IPS DF 6.9 (cell line): ENCODE measurements around the gene VSIR.

Source experiments
- DNase-seq: peaks from one replicate; pipeline ENCODE4 v3.0.0-alpha.2; 2013; ENCODE audit warnings: low read depth, low spot score
- H3K27ac ChIP-seq: one replicate; pipeline ENCODE4 v1.5.1; 2013; ENCODE audit warnings: low read length, control low read depth
- H3K27me3 ChIP-seq: 2 replicates; pipeline ENCODE4 v1.6.1; 2013; ENCODE audit warnings: mild to moderate bottlenecking, low read length; ENCODE audit not compliant: control insufficient read depth, insufficient read depth
- H3K36me3 ChIP-seq: 2 replicates; pipeline ENCODE4 v1.6.1; 2013; ENCODE audit warnings: low read length; ENCODE audit not compliant: control insufficient read depth, insufficient read depth
- H3K4me1 ChIP-seq: 2 replicates; pipeline ENCODE4 v1.6.1; 2013; ENCODE audit warnings: low read length; ENCODE audit not compliant: control insufficient read depth, insufficient read depth
- H3K4me3 ChIP-seq: 2 replicates; pipeline ENCODE4 v1.5.1; 2013; ENCODE audit warnings: mild to moderate bottlenecking, low read length
- H3K9me3 ChIP-seq: 2 replicates; pipeline ENCODE4 v1.6.1; 2013; ENCODE audit warnings: low read length, inconsistent platforms; ENCODE audit not compliant: control insufficient read depth, insufficient read depth
- WGBS: extraction: QIAGEN DNeasy Blood & Tissue Kit; methylation state at CpG from one replicate; pipeline ENCODE4 v1.1.7; 2013; ENCODE audit warnings: mixed read lengths, missing lambda C conversion rate; ENCODE audit not compliant: insufficient read length, insufficient coverage; 5-methylcytosine and 5-hydroxymethylcytosine counted together

VSIR gene

GRCh38 chr10:71746344-71747037, 26.8 kb downstream of the VSIR start:
- H3K4me3 ChIP-seq = no peak overlapping the region
- no CpG with 5 or more reads among the region's 13 CpGs for WGBS
- no peaks in the 10 kb centered on the region for H3K9me3 ChIP-seq
- no peaks in the 10 kb centered on the region for H3K36me3 ChIP-seq
- no peaks in the 10 kb centered on the region for H3K27me3 ChIP-seq
- peaks cover 4% of the 10 kb centered on the region for H3K4me1 ChIP-seq
- DNase-seq = no peak
- H3K27ac ChIP-seq = no peak overlapping the region

- Histone ChIP-seq H3K9me3 (no peaks in the 10 kb centered on the region), H3K27ac (no peak overlapping the region), H3K27me3 (no peaks in the 10 kb centered on the region), H3K36me3 (no peaks in the 10 kb centered on the region), H3K4me3 (no peak overlapping the region), H3K4me1 (peaks cover 4% of the 10 kb centered on the region)
- WGBS = no CpG with 5 or more reads among the region's 2 CpGs
- no peak for DNase-seq
Observed at GRCh38 chr10:71745664-71746250, 27.6 kb downstream of the VSIR start.

GRCh38 chr10:71744897-71745663, 28.2 kb downstream of the VSIR start:
- Histone ChIP-seq H3K27me3 (no peaks in the 10 kb centered on the region), H3K4me1 (peaks cover 4% of the 10 kb centered on the region), H3K4me3 (no peak overlapping the region), H3K27ac (no peak overlapping the region), H3K36me3 (no peaks in the 10 kb centered on the region), H3K9me3 (no peaks in the 10 kb centered on the region)
- no peak for DNase-seq
- WGBS = no CpG with 5 or more reads among the region's 8 CpGs

- no peak overlapping the region for H3K27ac ChIP-seq
- H3K36me3 ChIP-seq = no peaks in the 10 kb centered on the region
- no CpG with 5 or more reads among the region's 1 CpG for WGBS
- no peaks in the 10 kb centered on the region for H3K9me3 ChIP-seq
- no peak overlapping the region for H3K4me3 ChIP-seq
- DNase-seq = no peak
- no peaks in the 10 kb centered on the region for H3K27me3 ChIP-seq
- H3K4me1 ChIP-seq = peaks cover 3% of the 10 kb centered on the region; the same call in 1 of the 2 replicates
Observed at GRCh38 chr10:71743866-71744265, 29.5 kb downstream of the VSIR start.

GRCh38 chr10:71743089-71743838, 30.1 kb downstream of the VSIR start:
- H3K4me3 ChIP-seq = no peak overlapping the region
- WGBS = no CpG with 5 or more reads among the region's 4 CpGs
- no peaks in the 10 kb centered on the region for H3K36me3 ChIP-seq
- no peaks in the 10 kb centered on the region for H3K27me3 ChIP-seq
- H3K27ac ChIP-seq = no peak overlapping the region
- no peaks in the 10 kb centered on the region for H3K9me3 ChIP-seq
- H3K4me1 ChIP-seq = peaks cover 3% of the 10 kb centered on the region; the same call in 1 of the 2 replicates
- no peak for DNase-seq

- Histone ChIP-seq H3K9me3 (no peaks in the 10 kb centered on the region), H3K27ac (no peak overlapping the region), H3K4me3 (no peak overlapping the region), H3K4me1 (no peaks in the 10 kb centered on the region), H3K27me3 (no peaks in the 10 kb centered on the region), H3K36me3 (no peaks in the 10 kb centered on the region)
- no peak for DNase-seq
- WGBS = no CpG with 5 or more reads among the region's 10 CpGs
Observed at GRCh38 chr10:71742301-71743088, 30.8 kb downstream of the VSIR start.

GRCh38 chr10:71741671-71742070, 31.6 kb downstream of the VSIR start:
- WGBS = no CpG with 5 or more reads among the region's 20 CpGs
- DNase-seq = no peak

GRCh38 chr10:71741029-71741428, 32.3 kb downstream of the VSIR start:
- Histone ChIP-seq H3K4me3 (no peak overlapping the region), H3K36me3 (no peaks in the 10 kb centered on the region), H3K27ac (no peak overlapping the region), H3K27me3 (no peaks in the 10 kb centered on the region), H3K4me1 (peaks cover 3% of the 10 kb centered on the region; the same call in 1 of the 2 replicates), H3K9me3 (no peaks in the 10 kb centered on the region)
- DNase-seq = no peak
- WGBS = no CpG with 5 or more reads among the region's 4 CpGs

More at GRCh38 chr10:71741671-71742070, 31.6 kb downstream of the VSIR start:
- no peaks in the 10 kb centered on the region for H3K27me3 ChIP-seq
- no peaks in the 10 kb centered on the region for H3K9me3 ChIP-seq
- H3K36me3 ChIP-seq = no peaks in the 10 kb centered on the region
- H3K4me3 ChIP-seq = no peak overlapping the region
- no peak overlapping the region for H3K27ac ChIP-seq
- no peaks in the 10 kb centered on the region for H3K4me1 ChIP-seq

GRCh38 chr10:71740069-71740653, 33.2 kb downstream of the VSIR start:
- Histone ChIP-seq H3K9me3 (no peaks in the 10 kb centered on the region), H3K27ac (no peak overlapping the region), H3K36me3 (no peaks in the 10 kb centered on the region), H3K4me3 (no peak overlapping the region), H3K4me1 (peaks cover 3% of the 10 kb centered on the region; the same call in 1 of the 2 replicates), H3K27me3 (no peaks in the 10 kb centered on the region)
- no peak for DNase-seq
- no CpG with 5 or more reads among the region's 9 CpGs for WGBS
